Activated T-helper 2 cell treated with anti-CD3 and anti-CD28 coated beads, Interferon-gamma antibody, Interleukin-2, Interleukin-4, amounts not matched to agents 10 μg/mL and 5 μg/mL and 100 μg/mL, durations not matched to agents 14 hours and 24 hours and 36 hours (primary cell): Measurements from ENCODE around the gene DUSP22. TPM values are rescaled to one million over a fixed set of nuclear protein-coding genes. Genes with fewer than 3 reads are reported as not detected.

Source experiments
- DNase-seq: peaks from one replicate; pipeline ENCODE4 v3.0.0; 2021; ENCODE audit warnings: low spot score
- H3K27ac Mint-ChIP-seq: one replicate; pipeline ENCODE4 v1.8.0; 2021; ENCODE audit warnings: mixed read lengths
- H3K27me3 Mint-ChIP-seq: one replicate; pipeline ENCODE4 v1.8.0; 2021; ENCODE audit warnings: low read depth, mixed read lengths
- H3K36me3 Mint-ChIP-seq: one replicate; pipeline ENCODE4 v1.8.0; 2021; ENCODE audit warnings: low read depth, mixed read lengths
- H3K4me1 Mint-ChIP-seq: one replicate; pipeline ENCODE4 v1.8.0; 2021; ENCODE audit warnings: low read depth, mixed read lengths
- H3K4me3 Mint-ChIP-seq: one replicate; pipeline ENCODE4 v1.8.0; 2021; ENCODE audit warnings: low read depth, mild to moderate bottlenecking, moderate library complexity, mixed read lengths
- H3K9me3 Mint-ChIP-seq: one replicate; pipeline ENCODE4 v1.8.0; 2021; ENCODE audit warnings: mixed read lengths
- intact Hi-C: fragments of 100-400 bp; cut with micrococcal nuclease; formaldehyde crosslinking; loops from one replicate; pipeline ENCODE4 v1.15.1; 2023
- total RNA-seq: library from RNA; stranded (reverse); gene quantifications from 2 replicates; pipeline ENCODE4 v1.2.3, GENCODE V29; 2022

The DUSP22 gene
- total RNA-seq, 1 donor from 2014 or later, result 27.5 TPM

DNA sequence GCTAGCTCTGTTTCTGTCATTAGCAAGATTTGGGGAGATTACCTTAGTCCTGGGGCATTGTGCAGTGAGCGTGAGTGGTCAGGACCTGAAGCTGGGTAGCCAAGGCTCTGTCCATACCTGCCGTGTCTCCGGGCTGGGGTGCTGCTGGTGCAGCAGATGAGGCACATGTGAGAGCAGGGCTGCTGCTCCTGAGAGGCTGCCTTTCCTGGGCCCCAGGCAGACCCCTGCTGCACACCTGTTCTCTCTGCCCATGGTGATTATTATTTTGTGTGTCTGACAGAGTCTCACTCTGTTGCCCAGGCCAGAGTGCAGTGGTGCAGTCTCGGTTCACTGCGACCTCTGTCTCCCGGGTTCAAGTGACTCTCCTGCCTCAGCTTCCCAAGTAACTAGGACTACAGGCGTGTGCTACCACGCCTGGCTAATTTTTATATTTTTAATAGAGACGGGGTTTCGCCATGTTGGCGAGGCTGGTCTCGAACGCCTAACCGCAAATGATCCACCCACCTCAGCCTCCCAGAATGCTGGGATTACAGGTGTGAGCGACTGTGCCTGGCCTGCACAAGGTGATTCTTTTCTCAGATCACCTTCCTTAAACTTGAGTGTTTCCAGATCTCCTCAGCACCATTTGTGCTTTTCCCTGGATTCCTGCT is 62.5 kb downstream of the DUSP22 start:
- intact Hi-C loops, result no loop called here
- H3K27me3 Mint-ChIP-seq, result no peaks in the 10 kb centered on the region
- H3K27ac Mint-ChIP-seq, result no peak overlapping the region
- peaks cover 4% of the 10 kb centered on the region for H3K36me3 Mint-ChIP-seq
- no peak for DNase-seq
- no peaks in the 10 kb centered on the region for H3K9me3 Mint-ChIP-seq
- peaks cover 10% of the 10 kb centered on the region for H3K4me1 Mint-ChIP-seq
- H3K4me3 Mint-ChIP-seq, result no peak overlapping the region

DNA sequence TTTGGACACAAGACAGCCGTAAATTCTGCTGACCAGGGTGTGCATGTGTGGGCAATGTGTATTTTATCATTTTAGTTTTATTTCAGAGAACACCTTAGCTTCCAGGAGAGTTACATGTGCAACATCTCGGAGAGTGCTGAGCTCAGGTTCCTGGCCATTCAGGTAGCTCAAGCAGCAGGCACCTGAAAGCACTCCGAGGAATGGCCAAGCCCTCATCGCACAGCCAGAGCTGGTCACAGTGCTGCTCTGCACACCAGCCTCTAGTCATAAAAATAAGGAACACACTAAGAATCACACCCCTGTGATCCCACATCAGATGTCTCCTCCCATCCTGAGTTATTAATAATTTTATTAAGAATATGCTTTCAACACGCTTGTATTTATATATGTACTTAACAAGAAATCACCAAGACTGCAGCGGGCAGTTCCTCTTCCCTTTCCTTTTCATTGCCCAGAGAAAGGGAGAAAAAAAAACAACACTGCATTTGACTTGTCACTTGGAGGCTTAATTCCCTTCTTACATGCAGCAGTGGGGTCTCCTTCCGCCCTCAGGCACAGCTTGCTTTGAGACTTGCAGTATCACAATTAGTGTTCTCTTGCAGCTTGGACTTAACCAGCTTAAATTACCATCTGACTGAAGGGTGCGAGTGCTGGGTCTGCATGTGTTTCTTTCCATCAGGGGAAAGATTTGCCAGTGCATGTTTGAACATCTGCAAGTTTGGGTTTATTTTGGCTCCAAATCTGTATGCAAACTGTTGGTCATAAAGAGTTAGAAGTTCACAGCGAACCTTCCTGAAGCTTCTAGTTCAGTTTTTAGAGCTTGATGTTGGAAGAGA is 63.3 kb downstream of the DUSP22 start:
- intact Hi-C loops, result no loop called here
- no peaks in the 10 kb centered on the region for H3K27me3 Mint-ChIP-seq

DNA sequence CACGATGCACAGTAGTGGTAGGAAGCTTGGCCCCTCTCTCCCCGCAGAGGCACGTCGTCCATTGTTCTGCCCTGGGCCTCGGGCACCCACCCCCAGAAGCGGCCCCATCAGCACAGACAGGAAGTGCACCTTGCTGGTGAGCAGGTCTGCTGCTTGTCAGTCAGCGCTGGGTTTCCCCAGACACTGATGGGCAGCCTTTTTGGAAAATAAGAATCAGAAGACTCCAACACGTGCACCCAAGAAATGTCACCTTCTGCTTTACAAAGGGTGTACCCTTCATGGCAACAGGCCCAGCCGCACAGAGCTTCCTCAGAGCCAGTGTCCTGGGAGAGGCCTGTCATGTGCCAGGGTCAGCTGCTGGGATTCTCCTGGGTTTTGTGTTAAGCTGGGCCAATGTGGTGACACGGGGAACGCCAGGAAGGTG is 64.6 kb downstream of the DUSP22 start:
- Mint-ChIP-seq H3K27me3 (no peaks in the 10 kb centered on the region), H3K9me3 (no peaks in the 10 kb centered on the region), H3K27ac (no peak overlapping the region), H3K4me1 (peaks cover 10% of the 10 kb centered on the region), H3K36me3 (no peaks in the 10 kb centered on the region), H3K4me3 (no peak overlapping the region)
- no peak for DNase-seq
- intact Hi-C loops, result no loop called here

More for the DNA sequence above, 63.3 kb downstream of the DUSP22 start:
- Mint-ChIP-seq H3K9me3 (no peaks in the 10 kb centered on the region), H3K4me3 (no peak overlapping the region), H3K27ac (no peak overlapping the region), H3K4me1 (peaks cover 10% of the 10 kb centered on the region), H3K36me3 (no peaks in the 10 kb centered on the region)
- DNase-seq, result no peak

- H3K36me3 Mint-ChIP-seq, result no peaks in the 10 kb centered on the region
- DNase-seq, result no peak
- no peaks in the 10 kb centered on the region for H3K9me3 Mint-ChIP-seq
- intact Hi-C loops, result no loop called here
- H3K27ac Mint-ChIP-seq, result no peak overlapping the region
- H3K4me3 Mint-ChIP-seq, result no peak overlapping the region
- no peaks in the 10 kb centered on the region for H3K27me3 Mint-ChIP-seq
- peaks cover 10% of the 10 kb centered on the region for H3K4me1 Mint-ChIP-seq
These were observed 65.0 kb downstream of the DUSP22 start for GRCh38 chr6:357261-357790.

GRCh38 chr6:357791-358341 is 65.6 kb downstream of the DUSP22 start:
- DNase-seq, result no peak
- Mint-ChIP-seq H3K4me3 (no peak overlapping the region), H3K4me1 (peaks cover 10% of the 10 kb centered on the region), H3K27ac (no peak overlapping the region), H3K9me3 (no peaks in the 10 kb centered on the region), H3K27me3 (no peaks in the 10 kb centered on the region), H3K36me3 (no peaks in the 10 kb centered on the region)
- intact Hi-C loops, result no loop called here

- H3K36me3 Mint-ChIP-seq, result no peaks in the 10 kb centered on the region
These were observed 66.1 kb downstream of the DUSP22 start for GRCh38 chr6:358432-358831.

GRCh38 chr6:358847-359246 is 66.6 kb downstream of the DUSP22 start:
- H3K9me3 Mint-ChIP-seq, result no peaks in the 10 kb centered on the region
- peaks cover 10% of the 10 kb centered on the region for H3K4me1 Mint-ChIP-seq
- no peak overlapping the region for H3K27ac Mint-ChIP-seq
- no peak overlapping the region for H3K4me3 Mint-ChIP-seq
- H3K36me3 Mint-ChIP-seq, result no peaks in the 10 kb centered on the region
- H3K27me3 Mint-ChIP-seq, result no peaks in the 10 kb centered on the region
- intact Hi-C loops, result no loop called here
- no peak for DNase-seq

More at GRCh38 chr6:358432-358831, 66.1 kb downstream of the DUSP22 start:
- intact Hi-C loops, result no loop called here
- DNase-seq, result no peak
- Mint-ChIP-seq H3K9me3 (no peaks in the 10 kb centered on the region), H3K4me3 (no peak overlapping the region), H3K27ac (no peak overlapping the region), H3K27me3 (no peaks in the 10 kb centered on the region), H3K4me1 (peaks cover 10% of the 10 kb centered on the region)

DNA sequence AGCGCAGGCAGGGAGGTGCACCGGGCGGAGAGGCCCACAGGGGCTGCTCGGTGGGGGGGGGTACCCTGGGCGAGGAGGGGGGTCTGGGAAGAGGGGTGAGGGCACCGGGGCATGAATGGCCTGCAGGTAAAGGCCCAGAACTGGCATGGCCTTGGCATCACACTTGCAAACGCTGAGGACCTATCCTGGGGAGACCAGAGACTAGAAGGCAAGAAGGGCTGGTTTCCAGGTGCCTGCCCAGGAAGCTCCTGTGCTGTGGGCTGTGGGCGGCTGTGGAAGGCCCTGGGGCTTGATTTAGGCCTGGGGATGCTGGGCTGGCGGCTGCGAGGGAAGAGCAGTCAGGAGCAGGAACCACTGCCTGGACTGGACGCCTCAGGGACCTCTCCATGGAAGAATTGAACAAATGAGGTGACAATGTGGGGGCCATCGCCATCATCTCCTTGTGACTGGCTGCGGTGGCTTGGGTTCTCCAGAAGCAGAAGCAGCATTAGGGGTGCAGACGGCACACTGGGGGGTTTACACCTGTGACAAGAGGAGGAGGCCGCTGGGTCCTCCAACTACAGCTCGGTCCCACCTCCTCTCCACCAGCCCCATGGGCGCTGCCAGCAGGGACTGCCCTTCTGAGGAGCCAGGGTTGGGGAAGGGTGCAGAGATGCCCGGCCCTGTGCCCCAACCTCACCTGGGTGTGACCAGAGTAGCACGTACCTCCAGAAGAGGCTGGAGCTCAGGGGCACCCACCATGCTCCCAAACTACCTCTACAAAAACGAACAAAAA is 67.2 kb downstream of the DUSP22 start:
- H3K36me3 Mint-ChIP-seq, result no peaks in the 10 kb centered on the region
- no peak overlapping the region for H3K27ac Mint-ChIP-seq
- H3K4me3 Mint-ChIP-seq, result no peak overlapping the region
- peaks cover 10% of the 10 kb centered on the region for H3K4me1 Mint-ChIP-seq
- intact Hi-C loops, result no loop called here
- no peaks in the 10 kb centered on the region for H3K9me3 Mint-ChIP-seq
- no peak for DNase-seq
- H3K27me3 Mint-ChIP-seq, result peaks cover 5% of the 10 kb centered on the region

DNA sequence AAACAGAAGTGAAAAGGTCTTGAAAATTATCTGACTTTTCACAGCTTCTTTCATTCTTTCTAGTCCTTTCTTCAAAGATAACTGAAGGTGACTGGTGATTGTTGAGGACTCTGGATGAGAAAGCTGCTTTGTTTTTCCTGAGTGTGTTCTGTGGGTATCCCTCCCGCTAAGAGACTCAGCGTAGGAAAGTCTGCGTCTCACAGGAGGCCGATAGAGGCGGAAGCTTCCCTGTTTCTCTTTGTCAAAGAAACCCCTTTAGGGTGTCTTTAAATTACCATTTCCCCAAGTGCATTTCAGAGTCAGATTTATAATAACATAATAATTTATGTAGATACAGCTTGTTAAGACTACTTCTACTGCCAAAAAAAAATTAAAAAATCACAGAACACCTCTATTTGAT is 68.1 kb downstream of the DUSP22 start:
- no peaks in the 10 kb centered on the region for H3K36me3 Mint-ChIP-seq
- intact Hi-C loops, result no loop called here
- H3K4me1 Mint-ChIP-seq, result peaks cover 10% of the 10 kb centered on the region
- H3K9me3 Mint-ChIP-seq, result no peaks in the 10 kb centered on the region
- no peak overlapping the region for H3K27ac Mint-ChIP-seq
- no peak for DNase-seq
- H3K4me3 Mint-ChIP-seq, result no peak overlapping the region
- peaks cover 6% of the 10 kb centered on the region for H3K27me3 Mint-ChIP-seq

DNA sequence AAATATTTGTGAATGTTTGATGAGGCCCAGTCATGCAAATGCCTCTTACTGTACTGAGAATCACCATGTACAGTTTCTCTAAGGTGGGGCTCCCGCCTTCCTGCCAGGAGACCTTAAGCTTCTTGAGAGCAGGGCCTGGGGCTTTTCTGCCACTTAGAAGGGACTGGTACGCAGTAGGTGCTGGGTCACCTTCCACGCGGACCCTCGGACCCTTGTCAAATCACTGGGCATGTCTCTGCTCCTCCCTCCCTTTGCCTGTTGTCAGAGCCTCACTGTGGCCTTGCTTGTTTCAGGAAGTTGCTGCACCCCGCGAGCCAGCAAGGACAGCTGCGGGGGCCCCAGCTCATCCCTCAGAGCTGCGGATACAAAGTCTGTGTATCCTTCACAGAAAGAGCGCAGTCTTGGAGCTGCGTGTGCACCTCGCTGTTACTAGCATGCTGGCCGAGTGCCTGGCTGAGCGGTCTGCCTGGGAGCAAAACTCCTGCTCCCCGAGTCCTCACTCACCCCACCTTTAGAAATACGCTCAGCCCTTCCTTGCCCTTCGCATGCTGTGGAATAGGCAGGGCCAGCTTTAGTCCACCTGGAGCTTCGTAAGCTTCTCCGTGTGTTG is 68.6 kb downstream of the DUSP22 start:
- intact Hi-C loops, result no loop called here
- H3K36me3 Mint-ChIP-seq, result no peaks in the 10 kb centered on the region
- peaks cover 6% of the 10 kb centered on the region for H3K27me3 Mint-ChIP-seq
- H3K9me3 Mint-ChIP-seq, result no peaks in the 10 kb centered on the region
- no peak for DNase-seq
- H3K4me3 Mint-ChIP-seq, result no peak overlapping the region
- H3K4me1 Mint-ChIP-seq, result peaks cover 10% of the 10 kb centered on the region
- H3K27ac Mint-ChIP-seq, result no peak overlapping the region

DNA sequence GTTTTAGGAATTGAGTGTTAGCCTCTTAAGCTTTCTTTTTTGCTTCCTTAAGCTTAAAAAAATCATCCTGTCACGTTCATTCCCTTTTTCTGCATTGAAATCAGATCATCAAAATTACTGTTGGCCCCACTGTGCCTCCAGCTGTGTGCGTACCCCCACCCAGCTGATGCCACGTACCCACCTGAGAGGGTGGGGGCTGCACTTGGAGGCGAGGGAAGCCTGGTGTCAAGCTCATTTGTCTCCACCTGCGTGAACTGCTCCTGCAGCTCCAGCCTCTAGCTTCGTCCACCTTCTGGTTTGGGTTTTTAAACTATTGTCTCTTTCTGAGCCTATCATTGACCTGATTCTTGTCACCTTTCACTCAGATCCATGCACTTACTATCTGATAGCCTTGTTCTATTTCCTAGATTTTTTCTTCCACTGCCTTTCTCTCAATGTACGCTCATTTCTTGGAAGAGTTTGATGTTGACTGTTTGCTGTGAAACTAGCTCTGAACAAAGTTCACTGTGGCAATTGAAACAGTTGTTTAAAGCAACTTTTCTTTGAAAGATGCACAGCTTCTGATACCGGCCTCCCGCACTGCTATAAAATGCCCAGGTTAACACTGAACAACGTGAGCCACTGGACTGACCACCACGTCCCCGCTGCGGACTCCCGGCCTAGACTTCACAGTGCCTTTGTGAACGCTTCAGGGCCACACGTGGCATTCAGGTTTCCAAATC is 69.3 kb downstream of the DUSP22 start:
- no peaks in the 10 kb centered on the region for H3K9me3 Mint-ChIP-seq
- H3K36me3 Mint-ChIP-seq, result no peaks in the 10 kb centered on the region
- no peak overlapping the region for H3K27ac Mint-ChIP-seq
- DNase-seq, result no peak
- peaks cover 6% of the 10 kb centered on the region for H3K27me3 Mint-ChIP-seq
- intact Hi-C loops, result no loop called here
- H3K4me1 Mint-ChIP-seq, result peaks cover 10% of the 10 kb centered on the region
- no peak overlapping the region for H3K4me3 Mint-ChIP-seq
